GM23248 (cell line): ENCODE measurements around the gene MAD2L1. TPM values are rescaled to one million over a fixed set of nuclear protein-coding genes. Genes with fewer than 3 reads are reported as not detected.

Experiments used
- DNase-seq: peaks from one replicate; pipeline ENCODE4 v3.0.0-alpha.2; 2015
- H2AFZ ChIP-seq: fragments of 200-600 bp; sonication (generic); 2 replicates; pipeline ENCODE4 v1.6.1; 2016; ENCODE audit warnings: antibody characterized with exemption
- H3F3A ChIP-seq: fragments of 200-600 bp; sonication (generic); 2 replicates; pipeline ENCODE4 v1.6.1; 2016; ENCODE audit warnings: mild to moderate bottlenecking, antibody characterized with exemption, mixed run types; ENCODE audit not compliant: insufficient read depth
- H3K27ac ChIP-seq: fragments of 200-600 bp; sonication (generic); 2 replicates; pipeline ENCODE4 v1.5.1; 2016; ENCODE audit warnings: mild to moderate bottlenecking
- H3K27me3 ChIP-seq: fragments of 200-600 bp; sonication (generic); replicated peaks from 2 replicates; pipeline ENCODE4 v1.6.1; 2016; ENCODE audit warnings: mild to moderate bottlenecking; ENCODE audit not compliant: insufficient read depth
- H3K36me3 ChIP-seq: fragments of 200-600 bp; sonication (generic); 2 replicates; pipeline ENCODE4 v1.6.1; 2016; ENCODE audit warnings: low read depth, mild to moderate bottlenecking
- H3K4me1 ChIP-seq: fragments of 200-600 bp; sonication (generic); 2 replicates; pipeline ENCODE4 v1.6.1; 2016; ENCODE audit warnings: mild to moderate bottlenecking; ENCODE audit not compliant: insufficient read depth
- H3K4me2 ChIP-seq: fragments of 200-600 bp; sonication (generic); one replicate; pipeline ENCODE4 v1.6.1; 2016; ENCODE audit warnings: mild to moderate bottlenecking; ENCODE audit not compliant: unreplicated experiment
- H3K4me3 ChIP-seq: fragments of 200-600 bp; sonication (generic); 2 replicates; pipeline ENCODE4 v1.5.1; 2016; ENCODE audit warnings: mild to moderate bottlenecking
- H3K79me2 ChIP-seq: fragments of 200-600 bp; sonication (generic); 2 replicates; pipeline ENCODE4 v1.6.1; 2016; ENCODE audit warnings: mild to moderate bottlenecking; ENCODE audit not compliant: insufficient read depth
- H3K9ac ChIP-seq: fragments of 200-600 bp; sonication (generic); 2 replicates; pipeline ENCODE4 v1.6.1; 2016; ENCODE audit warnings: mild to moderate bottlenecking
- H3K9me2 ChIP-seq: fragments of 200-600 bp; sonication (generic); 2 replicates; pipeline ENCODE4 v1.6.1; 2016; ENCODE audit warnings: mixed run types, mild to moderate bottlenecking, moderate library complexity; ENCODE audit not compliant: insufficient read depth
- H3K9me3 ChIP-seq: fragments of 200-600 bp; sonication (generic); one replicate; pipeline ENCODE4 v1.6.1; 2017; ENCODE audit warnings: low read depth
- H4K20me1 ChIP-seq: fragments of 200-600 bp; sonication (generic); 2 replicates; pipeline ENCODE4 v1.6.0; 2016; ENCODE audit not compliant: insufficient read depth
- EZH2 ChIP-seq: fragments of 200-600 bp; sonication (generic); IDR thresholded peaks from 2 replicates; pipeline ENCODE4 v1.6.1; 2018; ENCODE audit warnings: antibody characterized with exemption, mild to moderate bottlenecking; ENCODE audit not compliant: insufficient read depth, poor library complexity, severe bottlenecking
- EZH2phosphoT487 ChIP-seq: fragments of 200-600 bp; sonication (generic); IDR thresholded peaks from 2 replicates; pipeline ENCODE4 v1.6.1; 2018; ENCODE audit warnings: antibody characterized with exemption, moderate library complexity, mild to moderate bottlenecking, low read depth; ENCODE audit not compliant: insufficient read depth
- WGBS, 2 experiments: methylation state at CpG; one replicate each; pipeline ENCODE4 v1.1.6; 2015 to 2017; ENCODE audit warnings: low lambda C conversion rate in 2 of 2, low coverage in 1 of 2; ENCODE audit errors: missing lambda C conversion rate in 2 of 2; 5-methylcytosine and 5-hydroxymethylcytosine counted together
- in situ Hi-C: fragments of 300-500 bp; cut with MboI; formaldehyde crosslinking; loops from 2 replicates; pipeline ENCODE4 v1.15.0; 2020
- polyA plus RNA-seq: library from polyadenylated mRNA; unstranded; fragments of >200 nt; fragmentation: Nextera tagmentation; extraction: Ambion mirVana; gene quantifications from 2 replicates; pipeline ENCODE4 v1.2.1, GENCODE V29; 2016
- total RNA-seq: library from RNA; depleted of rRNA; stranded (reverse); fragments of >200 nt; shearing (Covaris generic); gene quantifications from 2 replicates; pipeline ENCODE4 v1.2.3, GENCODE V29; 2014

The MAD2L1 gene
- total and polyA plus RNA-seq, 2 experiments from 2014 or later, result 31.3 to 40.6 TPM

- in situ Hi-C loops, result no loop called here
- no peak for TF ChIP-seq EZH2
- no peak for TF ChIP-seq EZH2phosphoT487
- Histone ChIP-seq H3K4me2 (no peak overlapping the region), H3K79me2 (no peaks in the 10 kb centered on the region), H3K9me3 (no peaks in the 10 kb centered on the region), H3K36me3 (no peaks in the 10 kb centered on the region), H2AFZ (0 out of 2 replicates have a peak overlapping the region, but pooled peaks have one; percentile 38), H3F3A (no peaks in the 10 kb centered on the region), H3K4me1 (no peaks in the 10 kb centered on the region), H4K20me1 (no peaks in the 10 kb centered on the region), H3K4me3 (no peak overlapping the region), H3K27me3 (no peaks in the 10 kb centered on the region), H3K9ac (no peak overlapping the region), H3K9me2 (no peaks in the 10 kb centered on the region), H3K27ac (no peak overlapping the region)
- WGBS, 2 experiments, result 50 to 57% methylated on average over 1 of the region's 1 CpG
- DNase-seq, result peak; percentile 17
Observed at GRCh38 chr4:120018786-120019185, 47.9 kb downstream of the MAD2L1 start.

GRCh38 chr4:120017939-120018692 lies 48.5 kb downstream of the MAD2L1 start:
- Histone ChIP-seq H3K4me1 (no peaks in the 10 kb centered on the region), H3F3A (no peaks in the 10 kb centered on the region), H3K9me2 (no peaks in the 10 kb centered on the region), H3K9ac (no peak overlapping the region), H3K4me2 (no peak overlapping the region), H3K27me3 (no peaks in the 10 kb centered on the region), H3K4me3 (no peak overlapping the region), H3K79me2 (no peaks in the 10 kb centered on the region), H3K9me3 (no peaks in the 10 kb centered on the region), H3K36me3 (no peaks in the 10 kb centered on the region), H4K20me1 (no peaks in the 10 kb centered on the region), H3K27ac (no peak overlapping the region), H2AFZ (no peak overlapping the region)
- TF ChIP-seq EZH2phosphoT487, result no peak
- no peak for TF ChIP-seq EZH2
- DNase-seq, result no peak
- 55 to 60% methylated on average over 6 of the region's 6 CpGs for WGBS, 2 experiments
- in situ Hi-C loops, result no loop called here

GRCh38 chr4:120011725-120012124 lies 54.9 kb downstream of the MAD2L1 start:
- no peaks in the 10 kb centered on the region for H4K20me1 ChIP-seq
- TF ChIP-seq EZH2phosphoT487, result no peak
- no peak for TF ChIP-seq EZH2
- no peaks in the 10 kb centered on the region for H3K27me3 ChIP-seq
- H3K79me2 ChIP-seq, result no peaks in the 10 kb centered on the region
- no peak overlapping the region for H3K27ac ChIP-seq
- WGBS, 2 experiments, result 26 to 30% methylated on average over 2 of the region's 2 CpGs
- in situ Hi-C loops, result no loop called here
- H3K9ac ChIP-seq, result no peak overlapping the region
- no peaks in the 10 kb centered on the region for H3K36me3 ChIP-seq
- H3K4me3 ChIP-seq, result no peak overlapping the region
- H3F3A ChIP-seq, result peaks cover 32% of the 10 kb centered on the region
- H2AFZ ChIP-seq, result no peak overlapping the region
- H3K9me3 ChIP-seq, result no peaks in the 10 kb centered on the region
- no peak for DNase-seq
- H3K4me2 ChIP-seq, result no peak overlapping the region
- no peaks in the 10 kb centered on the region; the same call in 1 of the 2 replicates for H3K9me2 ChIP-seq
- peaks cover 32% of the 10 kb centered on the region for H3K4me1 ChIP-seq

GRCh38 chr4:120010646-120011045 lies 56.0 kb downstream of the MAD2L1 start:
- no peaks in the 10 kb centered on the region for H3K79me2 ChIP-seq
- no peak overlapping the region for H3K4me3 ChIP-seq
- no peak overlapping the region for H3K4me2 ChIP-seq
- WGBS, 2 experiments, result 28 to 29% methylated on average over 4 of the region's 4 CpGs
- H3F3A ChIP-seq, result peaks cover 40% of the 10 kb centered on the region
- H3K9me3 ChIP-seq, result no peaks in the 10 kb centered on the region
- no peak overlapping the region for H2AFZ ChIP-seq
- H3K36me3 ChIP-seq, result no peaks in the 10 kb centered on the region
- H3K9ac ChIP-seq, result no peak overlapping the region
- H3K9me2 ChIP-seq, result no peaks in the 10 kb centered on the region; the same call in 1 of the 2 replicates
- H3K27me3 ChIP-seq, result no peaks in the 10 kb centered on the region
- no peaks in the 10 kb centered on the region for H4K20me1 ChIP-seq
- no peak overlapping the region for H3K27ac ChIP-seq
- DNase-seq, result no peak
- in situ Hi-C loops, result no loop called here
- H3K4me1 ChIP-seq, result peaks cover 37% of the 10 kb centered on the region
- no peak for TF ChIP-seq EZH2
- no peak for TF ChIP-seq EZH2phosphoT487

GRCh38 chr4:120009731-120010130 lies 56.9 kb downstream of the MAD2L1 start:
- no peaks in the 10 kb centered on the region for H3K36me3 ChIP-seq
- TF ChIP-seq EZH2, result no peak
- no peak for TF ChIP-seq EZH2phosphoT487
- H3K27me3 ChIP-seq, result no peaks in the 10 kb centered on the region
- H3K9me3 ChIP-seq, result no peaks in the 10 kb centered on the region
- in situ Hi-C loops, result no loop called here
- H3K4me1 ChIP-seq, result peaks cover 37% of the 10 kb centered on the region
- no peaks in the 10 kb centered on the region; the same call in 1 of the 2 replicates for H3K9me2 ChIP-seq
- H3F3A ChIP-seq, result peaks cover 40% of the 10 kb centered on the region
- H3K9ac ChIP-seq, result no peak overlapping the region
- H3K4me2 ChIP-seq, result no peak overlapping the region
- H2AFZ ChIP-seq, result no peak overlapping the region
- 6 to 12% methylated on average over 2 of the region's 2 CpGs for WGBS, 2 experiments
- no peaks in the 10 kb centered on the region for H4K20me1 ChIP-seq
- no peaks in the 10 kb centered on the region for H3K79me2 ChIP-seq
- H3K4me3 ChIP-seq, result no peak overlapping the region
- H3K27ac ChIP-seq, result peak overlapping the region; percentile 45
- DNase-seq, result peak; percentile 94
